SK-N-MC (cell line): ENCODE measurements around the gene CFAP77.

Experiments
- DNase-seq: peaks from one replicate; pipeline ENCODE4 v3.0.0-alpha.2; 2011; ENCODE audit warnings: low read depth, low spot score
- H3K27ac ChIP-seq: fragments of 200-600 bp; sonication (generic); 2 replicates; pipeline ENCODE4 v1.5.1; 2016; ENCODE audit warnings: mixed run types
- H3K36me3 ChIP-seq: fragments of 200-600 bp; sonication (generic); 2 replicates; pipeline ENCODE4 v1.6.1; 2017; ENCODE audit warnings: antibody characterized with exemption, low read length, mixed read lengths; ENCODE audit not compliant: insufficient read depth
- H3K4me3 ChIP-seq: fragments of 200-600 bp; sonication (generic); 2 replicates; pipeline ENCODE4 v1.5.1; 2016
- H3K9ac ChIP-seq: fragments of 200-600 bp; sonication (generic); 2 replicates; pipeline ENCODE4 v1.8.0; 2017; ENCODE audit warnings: mixed run types, mixed read lengths; ENCODE audit not compliant: insufficient read length
- H3K9me3 ChIP-seq: fragments of 200-600 bp; sonication (generic); 2 replicates; pipeline ENCODE4 v1.6.1; 2017; ENCODE audit warnings: low read depth, mild to moderate bottlenecking, antibody characterized with exemption, low read length, moderate library complexity, mixed read lengths
- EZH2 ChIP-seq: fragments of 200-600 bp; sonication (generic); IDR thresholded peaks from one replicate; pipeline ENCODE4 v1.6.1; 2017; ENCODE audit warnings: antibody characterized with exemption
- FOXP2 ChIP-seq: optimal IDR thresholded peaks from 2 replicates; pipeline ENCODE3; 2011; ENCODE audit warnings: mild to moderate bottlenecking, moderate library complexity; ENCODE audit not compliant: insufficient read depth; ENCODE audit errors: extremely low read length, control extremely low read depth
- POLR2AphosphoS5 ChIP-seq: IDR thresholded peaks from 2 replicates; pipeline ENCODE4 v1.6.1; 2012; ENCODE audit warnings: mild to moderate bottlenecking, low read depth, low read length, borderline replicate concordance

Gene CFAP77

GRCh38 chr9:132545578-132545977, 135.6 kb downstream of the CFAP77 start:
- Histone ChIP-seq H3K27ac (no peak overlapping the region), H3K36me3 (no peaks in the 10 kb centered on the region), H3K9me3 (no peaks in the 10 kb centered on the region), H3K4me3 (no peak overlapping the region), H3K9ac (no peak overlapping the region)
- no peak for TF ChIP-seq EZH2
- TF ChIP-seq FOXP2: no peak
- TF ChIP-seq POLR2AphosphoS5: no peak
- no peak for DNase-seq

GRCh38 chr9:132546148-132547051, 136.4 kb downstream of the CFAP77 start:
- no peak for DNase-seq
- Histone ChIP-seq H3K9ac (no peak overlapping the region), H3K36me3 (no peaks in the 10 kb centered on the region), H3K4me3 (peak overlapping the region; percentile 50), H3K27ac (no peak overlapping the region), H3K9me3 (no peaks in the 10 kb centered on the region)
- TF ChIP-seq EZH2 (no peak), FOXP2 (no peak), POLR2AphosphoS5 (no peak)

- no peak for DNase-seq
- Histone ChIP-seq H3K9me3 (no peaks in the 10 kb centered on the region), H3K4me3 (no peak overlapping the region), H3K27ac (no peak overlapping the region), H3K36me3 (no peaks in the 10 kb centered on the region), H3K9ac (no peak overlapping the region)
- TF ChIP-seq POLR2AphosphoS5: no peak
- no peak for TF ChIP-seq FOXP2
- TF ChIP-seq EZH2: no peak
Measured at GRCh38 chr9:132547052-132547431, 137.0 kb downstream of the CFAP77 start.

GRCh38 chr9:132547436-132547835, 137.4 kb downstream of the CFAP77 start:
- Histone ChIP-seq H3K4me3 (no peak overlapping the region), H3K36me3 (no peaks in the 10 kb centered on the region), H3K27ac (no peak overlapping the region), H3K9me3 (no peaks in the 10 kb centered on the region), H3K9ac (no peak overlapping the region)
- DNase-seq: no peak
- TF ChIP-seq FOXP2 (no peak), EZH2 (no peak), POLR2AphosphoS5 (no peak)

- no peak overlapping the region for H3K9ac ChIP-seq
- no peaks in the 10 kb centered on the region for H3K36me3 ChIP-seq
- H3K4me3 ChIP-seq: no peak overlapping the region
- H3K27ac ChIP-seq: no peak overlapping the region
- DNase-seq: no peak
- no peak for TF ChIP-seq EZH2
- no peak for TF ChIP-seq POLR2AphosphoS5
- TF ChIP-seq FOXP2: no peak
- no peaks in the 10 kb centered on the region for H3K9me3 ChIP-seq
Measured at GRCh38 chr9:132547976-132548730, 138.1 kb downstream of the CFAP77 start.

GRCh38 chr9:132548751-132549640, 139.0 kb downstream of the CFAP77 start:
- Histone ChIP-seq H3K27ac (no peak overlapping the region), H3K4me3 (no peak overlapping the region), H3K36me3 (no peaks in the 10 kb centered on the region), H3K9ac (no peak overlapping the region), H3K9me3 (no peaks in the 10 kb centered on the region)
- no peak for DNase-seq
- TF ChIP-seq EZH2 (no peak), FOXP2 (no peak), POLR2AphosphoS5 (no peak)

GRCh38 chr9:132551556-132551955, 141.5 kb downstream of the CFAP77 start:
- no peak overlapping the region for H3K9ac ChIP-seq
- TF ChIP-seq EZH2 (no peak), FOXP2 (no peak), POLR2AphosphoS5 (no peak)
- H3K27ac ChIP-seq: no peak overlapping the region
- no peak for DNase-seq
- no peaks in the 10 kb centered on the region for H3K9me3 ChIP-seq
- H3K4me3 ChIP-seq: no peak overlapping the region
- no peaks in the 10 kb centered on the region for H3K36me3 ChIP-seq

- Histone ChIP-seq H3K9me3 (no peaks in the 10 kb centered on the region), H3K36me3 (no peaks in the 10 kb centered on the region), H3K4me3 (no peak overlapping the region), H3K27ac (no peak overlapping the region), H3K9ac (no peak overlapping the region)
- no peak for DNase-seq
- no peak for TF ChIP-seq POLR2AphosphoS5
- TF ChIP-seq EZH2: no peak
- no peak for TF ChIP-seq FOXP2
Measured at GRCh38 chr9:132552041-132552440, 142.0 kb downstream of the CFAP77 start.
